ENCODE measurements around the gene CFL1. TPM values are rescaled to one million over a fixed set of nuclear protein-coding genes. Genes with fewer than 3 reads are reported as not detected.

Gene CFL1
- total and polyA plus RNA-seq, 2 experiments from 2014 or later = 1,393 to 2,124 TPM

- H3K9me2 ChIP-seq (ENCODE audit: insufficient read depth) = no peaks in the 10 kb centered on the region
- H4K20me1 ChIP-seq (replicated peaks; ENCODE audit: insufficient read depth) = peaks cover 25% of the 10 kb centered on the region
- no peak overlapping the region for H2AFZ ChIP-seq
- Mint-ChIP-seq H3K36me3 (ENCODE audit: low read depth) (peaks cover 52% of the 10 kb centered on the region), H3K27me3 (ENCODE audit: insufficient read depth, low read depth, poor library complexity) (peaks cover 34% of the 10 kb centered on the region), H3K4me3 (peak overlapping the region; percentile 91), H3K27ac (peak overlapping the region; percentile 97), H3K9me3 (peaks cover 4% of the 10 kb centered on the region; the same call in 2 of the 3 replicates), H3K4me1 (peaks cover 25% of the 10 kb centered on the region)
- no peaks in the 10 kb centered on the region for H3K27me3 ChIP-seq (ENCODE audit: insufficient read depth)
- DNase-seq (ENCODE audit: low spot score) (no peak), ATAC-seq (no peak)
- peak overlapping the region; percentile 96 for H3K27ac ChIP-seq (ENCODE audit: low read depth)
- H3K4me3 ChIP-seq = peak overlapping the region; percentile 95
- H3K79me2 ChIP-seq (replicated peaks; ENCODE audit: insufficient read depth) = peaks cover 37% of the 10 kb centered on the region
- peaks cover 11% of the 10 kb centered on the region for H3K4me1 ChIP-seq (ENCODE audit: insufficient read depth)
- peak overlapping the region; percentile 99 for H3K4me2 ChIP-seq
- H3K36me3 ChIP-seq (ENCODE audit: insufficient read depth) = peaks cover 16% of the 10 kb centered on the region
- no peak for TF ChIP-seq REST (IDR thresholded peaks at IDR 0.05; ENCODE audit: unreplicated experiment)
- no peak for TF ChIP-seq STAT1 (IDR thresholded peaks at IDR 0.05; ENCODE audit: unreplicated experiment)
- no peak for TF ChIP-seq ZNF462 (CRISPR knock-in tag; IDR thresholded peaks at IDR 0.05)
- no peak for TF ChIP-seq ETS1 (IDR thresholded peaks at IDR 0.05)
- no peak for TF ChIP-seq NANOG (IDR thresholded peaks at IDR 0.05; ENCODE audit: borderline replicate concordance)
- TF ChIP-seq EZH2phosphoT487 (IDR thresholded peaks at IDR 0.05; ENCODE audit: unreplicated experiment) = no peak
- no peak for TF ChIP-seq POLR2AphosphoS5 (IDR thresholded peaks at IDR 0.05; ENCODE audit: low read depth)
- no peak for TF ChIP-seq EZH2 (IDR thresholded peaks at IDR 0.05; ENCODE audit: low read depth, unreplicated experiment)
- no peak for TF ChIP-seq ZNF114 (CRISPR knock-in tag; IDR thresholded peaks at IDR 0.05)
- H3F3A ChIP-seq (replicated peaks; ENCODE audit: low read depth) = peaks cover 43% of the 10 kb centered on the region
Measured at GRCh38 chr11:65859812-65860277, 1.9 kb upstream of the CFL1 start.

Data from GM23338 (cell line).